SK-MEL-5 (cell line): Measurements from ENCODE around the gene ZNF605. TPM values are rescaled to one million over a fixed set of nuclear protein-coding genes. Genes with fewer than 3 reads are reported as not detected.
"Not testable (repeated sequence)": the region's sequence is repeated elsewhere in the genome, so short reads cannot be mapped to it uniquely, and the experiment has no call there.

Source experiments
- DNase-seq: peaks from one replicate; pipeline ENCODE4 v3.0.0-alpha.2; 2016; ENCODE audit warnings: low read depth, low spot score
- in situ Hi-C: cut with HindIII; loops from 2 replicates; pipeline ENCODE4 v1.10.0; 2016; ENCODE audit warnings: low sequenced_read_pairs, high pct_unique_total_duplicates, low pct_unique_long_range_greater_than_20kb
- total RNA-seq: library from RNA; depleted of rRNA; stranded (reverse); fragments of >200 nt; shearing (Covaris generic); gene quantifications from 2 replicates; pipeline ENCODE4 v1.2.3, GENCODE V29; 2014

ZNF605 gene
- total RNA-seq, 1 experiment from 2014 or later, result 9.9 TPM

DNA sequence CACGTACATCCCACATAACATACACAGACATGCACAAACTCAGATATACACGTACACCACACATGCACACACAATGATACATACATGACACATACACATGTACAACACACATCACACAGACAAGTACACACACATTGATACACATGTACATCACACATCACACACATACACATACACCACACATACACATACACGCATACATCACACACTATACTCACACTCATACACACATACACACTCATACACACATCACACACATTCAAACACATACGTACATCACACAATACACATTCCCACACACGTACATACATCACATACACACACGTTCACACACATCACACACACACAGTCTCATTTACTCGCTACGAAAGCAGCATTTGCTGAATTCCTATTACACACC is 4.5 kb downstream of the ZNF605 start:
- in situ Hi-C loops, result no loop called here
- DNase-seq, result no peak

DNA sequence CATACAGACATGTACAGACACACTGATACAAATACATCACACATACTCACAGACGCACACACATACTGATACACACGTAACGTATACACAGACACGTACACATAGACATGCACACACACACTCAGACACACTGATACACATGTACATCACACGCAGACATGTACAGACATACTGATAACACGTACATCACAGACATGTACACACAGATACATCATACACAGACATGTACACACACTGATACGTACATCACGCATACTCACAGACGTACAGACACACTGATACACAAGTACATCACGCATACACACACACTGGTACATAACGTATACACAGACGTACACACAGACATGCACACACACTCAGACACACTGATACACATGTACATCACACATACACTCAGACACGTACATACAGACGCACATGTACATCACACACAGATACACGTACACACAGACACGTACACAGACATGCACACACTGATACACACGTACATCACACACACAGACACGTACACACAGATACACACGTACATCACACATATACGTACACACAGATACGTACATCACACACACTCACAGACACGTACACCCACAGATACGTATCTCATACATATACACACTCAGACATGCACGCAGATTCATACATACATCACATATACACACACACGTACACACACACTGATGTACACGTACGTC is 5.1 kb downstream of the ZNF605 start:
- in situ Hi-C loops, result no loop called here
- DNase-seq, result no peak

DNA sequence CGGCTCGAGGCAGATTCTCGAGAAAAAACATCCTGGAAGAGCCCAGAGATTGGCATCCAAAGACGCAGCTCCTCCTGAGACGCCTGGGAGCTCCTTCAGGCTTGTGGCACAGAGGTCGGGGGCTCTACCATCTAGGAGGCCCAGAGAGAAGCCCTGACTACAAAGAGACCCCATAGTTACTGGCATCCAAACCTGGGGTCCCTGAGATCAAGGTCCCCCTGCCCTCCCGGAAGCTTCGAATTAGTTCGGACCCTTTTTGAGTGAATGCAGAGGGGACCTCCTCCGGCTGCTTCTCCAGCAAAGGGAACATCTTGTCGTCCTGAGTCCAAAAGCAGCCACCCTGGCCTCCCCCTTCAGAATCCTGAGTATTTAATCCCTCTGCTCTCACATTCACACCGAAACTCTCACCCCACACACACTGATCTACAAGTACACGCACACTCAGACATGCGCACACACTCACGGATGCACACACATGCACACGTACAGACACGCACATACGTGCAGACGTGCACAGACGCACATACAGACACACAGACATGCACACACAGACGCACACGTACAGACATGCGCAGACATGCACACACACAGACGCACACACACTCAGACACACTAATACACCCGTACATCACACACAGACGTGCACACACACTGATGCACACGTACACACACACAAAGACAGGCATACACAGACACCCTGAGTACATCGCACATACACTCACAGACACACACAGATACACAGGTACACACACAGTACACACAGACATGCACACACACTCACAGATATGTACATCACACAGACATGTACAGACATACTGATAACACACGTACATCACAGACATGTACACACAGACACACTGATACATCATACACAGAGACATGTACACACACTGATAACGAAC is 5.9 kb downstream of the ZNF605 start:
- in situ Hi-C loops, result no loop called here
- no peak for DNase-seq

DNA sequence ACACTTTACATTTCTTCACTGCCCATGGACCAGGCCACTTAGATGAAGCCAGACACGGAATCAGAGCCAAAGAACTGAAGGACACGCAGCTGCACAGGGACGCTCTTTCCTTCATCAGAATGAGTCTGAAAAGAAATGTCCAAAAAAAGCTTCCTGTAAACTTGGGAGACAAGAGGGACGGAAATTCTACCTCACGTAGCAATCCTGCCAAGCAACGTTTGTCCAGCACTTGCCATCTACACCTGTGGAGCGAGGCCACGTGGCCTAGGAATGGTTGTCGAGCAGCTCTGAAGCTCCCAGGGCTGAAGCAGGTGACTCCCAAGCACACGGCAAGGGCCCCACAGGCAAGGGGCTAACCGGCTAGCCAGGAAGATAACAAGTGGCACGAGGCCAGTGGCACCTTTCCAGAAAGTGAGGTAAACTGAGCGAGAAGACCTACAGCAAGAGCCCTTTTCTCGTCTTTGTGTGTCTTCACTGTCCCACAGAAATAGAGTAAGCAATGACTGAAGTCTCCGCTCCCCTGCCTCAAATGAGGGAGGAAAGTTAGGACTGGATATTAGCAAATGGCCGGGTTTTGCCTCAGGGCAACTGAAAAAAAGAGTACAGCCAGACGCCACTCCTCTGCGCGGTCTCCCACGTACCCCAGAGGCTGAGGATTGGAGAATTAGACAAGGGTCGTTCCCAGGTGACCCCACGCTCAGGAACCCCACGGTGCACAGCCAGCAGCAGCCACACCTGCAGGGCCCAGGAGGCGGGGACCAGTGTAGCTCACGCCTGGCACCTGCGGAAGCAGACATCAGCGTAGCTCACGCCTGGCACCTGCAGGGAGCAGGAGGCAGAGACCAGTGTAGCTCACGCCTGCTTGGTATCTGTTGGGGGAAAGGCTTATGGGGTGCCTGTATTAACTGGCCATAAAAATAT is 7.7 kb downstream of the ZNF605 start:
- in situ Hi-C loops, result no loop called here
- no peak for DNase-seq

DNA sequence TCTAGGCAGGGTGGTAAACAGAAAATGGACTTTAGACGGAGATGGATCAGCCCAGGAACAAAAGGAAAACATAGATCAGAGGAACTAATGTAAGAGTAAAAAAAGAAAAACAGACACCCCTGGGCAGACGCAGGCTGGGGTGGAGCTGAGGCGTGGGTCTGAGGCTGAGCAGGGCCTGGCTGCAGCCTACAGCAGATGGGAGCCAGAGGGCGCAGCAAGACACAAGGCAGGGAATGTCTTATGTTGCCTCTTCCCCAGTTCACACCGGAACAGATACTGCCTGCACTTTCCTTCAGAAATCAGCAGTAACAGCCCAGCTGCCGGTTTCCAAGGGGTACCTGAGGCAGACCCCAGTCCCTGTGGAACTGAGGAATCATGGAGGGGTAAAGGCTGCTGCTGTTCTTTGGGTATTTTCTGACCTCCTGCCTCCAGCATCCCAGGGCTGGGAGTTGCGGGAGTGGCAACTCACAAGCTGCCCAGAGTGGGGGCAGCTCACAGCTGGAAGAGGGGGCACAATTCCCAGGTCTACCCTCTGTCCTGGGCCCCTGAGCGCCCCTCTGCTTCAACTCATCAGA is 9.8 kb downstream of the ZNF605 start:
- in situ Hi-C loops, result no loop called here
- DNase-seq, result no peak

DNA sequence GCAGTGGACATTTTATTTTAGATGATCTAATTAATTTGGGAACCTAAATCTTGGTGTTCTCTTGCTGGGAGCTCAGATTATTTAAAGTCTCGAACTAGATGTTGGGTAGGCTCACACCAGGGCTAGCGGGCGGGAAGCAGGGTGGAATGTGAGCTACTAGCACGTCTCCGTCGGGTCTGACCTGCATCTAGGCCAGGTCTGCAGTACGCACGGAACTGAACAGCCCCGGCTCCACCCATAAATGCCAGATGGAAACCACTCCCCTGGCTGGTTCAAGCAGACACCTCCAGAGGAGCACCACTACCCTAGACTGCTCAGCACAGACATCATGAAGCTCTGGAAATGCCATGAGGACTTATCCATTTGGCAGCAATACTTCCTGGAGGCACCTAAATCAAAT is 10.3 kb downstream of the ZNF605 start:
- no peak for DNase-seq
- in situ Hi-C loops, result no loop called here

DNA sequence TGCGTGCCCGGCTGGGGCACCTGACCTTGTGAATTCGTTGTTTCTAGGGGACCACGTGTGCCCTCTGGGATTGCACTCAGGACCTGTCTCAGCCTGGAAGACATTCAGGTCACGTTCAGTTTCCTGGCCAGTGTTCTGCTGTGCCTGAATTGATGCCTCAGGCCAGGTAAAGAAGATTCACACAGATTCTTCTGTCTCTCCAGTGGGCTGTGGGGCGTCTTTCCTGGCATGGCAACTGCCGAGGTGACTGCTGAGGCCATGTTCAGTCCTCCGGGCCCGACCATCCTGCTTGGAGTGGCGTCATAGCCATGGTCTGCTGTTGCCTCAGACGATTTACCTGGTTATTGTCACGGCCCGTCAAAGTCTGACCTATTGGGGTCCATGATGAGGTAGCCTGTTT is 13.5 kb downstream of the ZNF605 start:
- in situ Hi-C loops, result no loop called here

DNA sequence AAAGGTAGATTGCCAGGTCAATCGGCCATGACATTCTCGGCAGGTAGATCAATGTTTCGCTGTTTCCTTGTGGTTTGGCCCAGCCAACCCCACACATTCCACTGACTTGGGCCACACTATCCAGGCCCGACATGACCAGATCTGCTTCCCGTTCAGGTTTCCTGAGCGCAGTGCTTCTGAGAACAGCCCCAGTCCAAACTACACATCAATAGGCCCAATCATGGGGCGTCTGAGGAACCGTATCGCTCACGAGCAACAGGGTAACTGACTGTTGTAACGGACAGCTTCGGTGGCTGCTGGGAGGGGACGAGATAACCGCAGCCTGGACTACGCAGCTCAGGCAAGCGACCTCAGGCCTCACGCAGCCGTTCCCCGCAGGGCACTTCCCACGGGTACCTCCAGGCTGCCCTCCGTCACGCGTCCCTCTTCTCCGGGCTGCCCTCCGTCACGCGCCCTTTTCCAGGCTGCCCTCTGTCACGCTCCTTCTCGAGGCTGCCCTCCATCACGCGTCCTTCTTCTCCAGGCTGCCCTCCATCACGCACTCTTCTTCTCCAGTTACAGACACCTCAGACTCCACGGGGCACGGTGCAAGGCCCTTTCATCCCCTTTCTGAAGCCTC is 14.7 kb downstream of the ZNF605 start:
- in situ Hi-C loops, result no loop called here
- no peak for DNase-seq

More for the DNA sequence above, 13.5 kb downstream of the ZNF605 start:
- DNase-seq, result no peak

DNA sequence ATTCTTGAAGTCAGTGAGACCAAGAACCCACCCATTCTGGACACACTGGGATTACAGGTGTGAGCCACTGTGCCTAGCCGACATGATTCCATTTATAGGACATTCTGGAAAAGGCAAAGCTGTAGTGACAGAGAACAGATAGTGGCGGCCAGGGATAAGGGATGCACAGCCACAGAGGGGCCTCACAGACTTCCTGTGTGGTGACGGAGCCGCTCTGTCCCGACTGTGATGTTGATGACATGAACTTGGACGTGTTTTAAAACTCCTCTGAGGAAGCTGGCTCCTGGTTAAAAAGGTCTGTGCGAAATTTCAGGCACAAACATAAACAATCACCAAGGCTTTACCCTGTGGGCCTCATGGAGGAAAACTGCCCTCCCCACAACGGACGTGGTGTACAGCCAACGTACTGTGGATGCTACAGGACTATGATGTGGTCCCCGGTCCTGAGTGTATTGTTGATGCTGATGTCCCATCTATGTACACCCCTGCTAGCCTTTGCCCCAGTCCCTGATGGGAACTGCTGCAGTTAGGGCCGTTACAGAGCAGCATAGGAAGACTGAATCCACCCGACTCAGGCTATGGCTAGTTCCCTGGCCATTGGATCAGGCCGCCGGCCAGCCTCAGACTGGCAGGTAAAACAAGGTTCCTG is 15.9 kb downstream of the ZNF605 start:
- in situ Hi-C loops, result no loop called here
- DNase-seq, result no peak

DNA sequence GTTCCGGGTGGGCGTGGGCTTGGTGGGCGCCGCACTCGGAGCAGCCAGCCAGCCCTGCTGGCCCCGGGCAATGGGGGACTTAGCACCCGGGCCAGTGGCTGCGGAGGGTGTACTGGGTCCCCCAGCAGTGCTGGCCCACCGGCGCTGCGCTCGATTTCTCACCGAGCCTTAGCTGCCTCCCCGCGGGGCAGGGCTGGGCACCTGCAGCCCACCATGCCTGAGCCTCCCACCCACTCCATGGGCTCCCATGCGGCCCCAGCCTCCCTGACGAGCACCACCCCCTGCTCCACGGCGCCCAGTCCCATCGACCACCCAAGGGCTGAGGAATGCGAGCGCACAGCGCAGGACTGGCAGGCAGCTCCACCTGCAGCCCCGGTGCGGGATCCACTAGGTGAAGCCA is 17.3 kb downstream of the ZNF605 start:
- in situ Hi-C loops, DNase-seq: not testable (repeated sequence)

DNA sequence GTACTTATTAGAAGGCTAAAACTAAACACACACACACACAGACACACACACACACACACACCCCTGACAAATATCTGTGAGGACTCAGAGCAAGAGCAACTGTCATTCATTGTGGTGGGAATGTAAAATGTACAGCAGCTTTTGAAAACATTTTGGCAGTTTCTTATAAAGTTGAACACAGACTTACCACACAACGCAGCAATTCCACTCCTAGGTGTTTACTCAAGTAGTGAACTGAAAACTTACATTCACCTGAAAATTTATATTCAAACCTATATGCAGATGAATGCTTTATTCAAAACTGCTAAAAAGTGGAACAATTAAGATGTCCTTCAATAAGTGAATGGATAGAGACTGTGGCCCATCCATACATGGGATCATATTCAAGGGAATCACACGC is 18.6 kb downstream of the ZNF605 start:
- DNase-seq, result no peak
- in situ Hi-C loops, result no loop called here

DNA sequence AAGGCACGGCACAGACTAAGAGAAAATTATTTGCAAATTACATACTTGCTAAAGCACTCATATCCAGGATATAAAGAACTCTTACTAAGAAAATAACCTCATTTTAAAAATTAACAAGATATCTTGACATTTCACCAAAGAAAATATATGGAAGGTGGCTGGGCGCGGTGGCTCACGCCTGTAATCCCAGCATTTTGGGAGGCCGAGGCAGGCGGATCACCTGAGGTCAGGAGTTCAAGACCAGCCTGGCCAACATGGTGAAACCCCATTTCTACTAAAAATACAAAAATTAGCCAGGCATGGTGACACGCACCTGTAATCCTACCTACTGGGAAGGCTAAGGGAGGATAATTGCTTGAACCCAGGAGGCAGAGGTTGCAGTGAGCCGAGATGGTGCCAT is 19.2 kb downstream of the ZNF605 start:
- DNase-seq, in situ Hi-C loops: not testable (repeated sequence)

DNA sequence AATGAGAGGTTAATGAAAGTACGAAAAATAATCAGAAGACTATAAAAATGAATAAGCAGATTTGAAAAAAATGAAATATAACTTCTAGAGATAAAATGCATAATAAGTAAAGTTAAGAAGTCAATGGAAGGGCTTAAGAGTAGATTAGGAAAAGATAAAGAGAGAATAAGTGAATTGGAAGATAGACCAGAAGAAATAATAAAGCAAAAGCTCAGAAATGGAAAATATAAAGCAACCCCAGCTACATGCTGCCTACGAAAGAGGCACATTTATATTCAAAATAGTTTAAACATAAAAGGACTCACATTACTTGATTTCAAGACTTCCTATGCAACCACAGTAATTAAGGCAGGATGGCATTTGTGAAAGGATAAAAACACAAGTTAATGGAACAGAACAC is 19.9 kb downstream of the ZNF605 start:
- no peak for DNase-seq
- in situ Hi-C loops, result no loop called here

DNA sequence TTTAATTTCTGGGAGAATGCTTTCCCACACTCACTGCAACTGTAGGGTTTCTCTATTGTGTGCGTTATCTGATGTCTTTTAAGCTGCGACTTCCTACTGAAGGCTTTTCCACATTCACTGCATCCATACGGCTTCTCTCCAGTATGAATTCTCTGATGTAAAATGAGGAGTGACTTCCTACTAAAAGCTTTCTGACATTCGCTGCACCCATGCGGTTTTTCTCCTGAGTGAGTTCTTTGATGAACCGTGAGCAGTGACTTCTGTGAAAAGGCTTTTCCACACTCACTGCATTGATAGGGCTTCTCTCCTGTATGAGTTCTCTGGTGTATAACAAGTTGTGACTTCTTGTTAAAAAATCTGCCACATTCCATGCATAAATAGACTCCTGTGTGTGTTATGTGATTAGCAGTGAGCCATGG is 29.7 kb downstream of the ZNF605 start:
- no peak for DNase-seq
- in situ Hi-C loops, result no loop called here

DNA sequence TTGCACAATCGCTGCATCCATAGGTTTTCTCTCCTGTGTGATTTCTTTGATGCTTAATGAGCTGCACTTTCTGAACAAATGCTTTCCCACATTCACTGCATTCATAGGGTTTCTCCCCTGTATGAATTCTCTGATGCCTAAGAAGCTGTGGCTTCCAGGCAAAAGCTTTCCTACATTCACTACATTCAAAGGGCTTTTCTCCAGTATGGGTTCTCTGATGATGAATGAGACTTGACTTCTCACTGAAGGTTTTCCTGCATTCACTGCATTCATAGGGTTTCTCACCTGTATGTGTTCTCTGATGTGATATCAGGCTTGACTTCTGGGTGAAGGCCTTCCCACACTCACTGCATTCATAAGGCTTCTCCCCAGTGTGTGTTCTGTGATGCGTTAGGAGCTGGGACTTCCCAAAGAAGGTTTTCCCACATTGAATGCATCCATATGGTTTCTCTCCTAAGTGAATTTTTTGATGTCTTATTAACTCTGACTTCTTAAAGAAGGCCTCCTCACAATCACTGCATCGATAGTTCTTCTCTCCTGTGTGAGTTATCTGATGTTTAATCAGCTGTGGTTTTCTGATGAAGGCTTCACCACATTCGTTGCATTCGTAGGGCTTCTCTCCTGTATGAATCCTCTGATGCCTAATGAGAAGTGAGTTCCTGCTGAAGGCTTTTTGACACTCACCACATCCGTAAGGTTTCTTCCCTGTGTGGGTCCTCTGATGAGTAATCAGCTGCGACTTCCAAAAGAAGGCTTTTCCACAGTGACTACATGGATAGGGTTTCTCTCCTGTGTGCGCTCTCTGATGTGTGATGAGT is 30.3 kb downstream of the ZNF605 start:
- in situ Hi-C loops, result no loop called here

DNA sequence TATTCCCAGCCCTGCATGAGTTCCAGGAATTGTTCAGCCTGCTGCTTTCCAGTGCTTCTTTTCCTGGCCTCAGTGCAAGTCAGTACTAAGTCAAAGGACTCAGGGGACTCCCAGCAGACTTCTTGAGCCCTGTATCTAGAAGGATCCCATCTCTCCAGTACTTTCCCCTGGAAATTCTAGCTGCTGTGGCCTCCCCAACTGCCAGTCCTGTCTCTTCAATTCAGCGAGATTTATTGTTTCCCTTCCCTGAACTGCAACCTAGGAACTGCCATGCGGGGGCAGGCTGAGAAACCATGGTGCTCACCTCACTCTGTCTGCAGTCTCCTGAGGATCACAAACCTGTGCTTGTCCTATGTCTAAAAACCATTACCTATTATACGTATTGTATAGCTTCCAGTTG is 31.8 kb downstream of the ZNF605 start:
- in situ Hi-C loops, result no loop called here

More for the DNA sequence above, 30.3 kb downstream of the ZNF605 start:
- DNase-seq, result no peak

More for the DNA sequence above, 31.8 kb downstream of the ZNF605 start:
- no peak for DNase-seq
